CD1c-positive myeloid dendritic cell (primary cell): ENCODE results near the gene BEAN1.

ENCODE experiments used
- DNase-seq: peaks from one replicate; pipeline ENCODE4 v3.0.0-alpha.2; 2016; ENCODE audit errors: extremely low spot score

BEAN1 gene

DNA sequence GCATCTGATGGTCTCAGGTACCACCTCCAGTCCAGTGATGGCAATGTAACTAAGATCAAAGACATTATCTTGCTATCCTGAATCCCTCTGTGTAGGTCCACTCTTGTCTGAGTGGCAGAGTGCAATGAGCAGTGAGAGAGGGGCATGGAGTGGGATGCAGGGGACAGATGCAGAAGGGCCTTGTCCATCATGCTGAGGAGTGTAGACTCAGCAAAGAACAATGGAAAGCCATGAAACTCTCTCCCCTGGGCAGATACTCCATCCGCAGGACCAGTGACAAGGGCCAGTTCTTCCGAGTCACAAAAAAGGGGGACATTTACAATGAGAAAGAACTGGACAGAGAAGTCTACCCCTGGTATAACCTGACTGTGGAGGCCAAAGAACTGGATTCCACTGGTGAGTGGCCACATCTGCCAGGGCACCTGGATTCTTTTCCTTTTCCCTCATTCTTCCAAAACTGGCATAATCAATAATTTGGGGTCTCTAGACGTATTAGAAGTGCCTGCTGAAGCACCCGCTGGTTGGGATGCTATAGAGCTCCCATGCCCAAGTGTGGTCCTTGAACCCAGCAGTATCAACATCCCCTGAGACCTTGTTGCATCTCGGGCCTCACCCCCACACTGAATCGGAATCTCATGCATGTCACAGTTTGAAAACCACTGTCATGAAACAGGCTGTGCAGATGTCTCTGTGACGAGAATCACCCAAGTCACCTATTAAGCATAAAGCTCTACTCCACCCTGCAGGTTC, 31.1 kb upstream of the BEAN1 start:
- no peak for DNase-seq

DNA sequence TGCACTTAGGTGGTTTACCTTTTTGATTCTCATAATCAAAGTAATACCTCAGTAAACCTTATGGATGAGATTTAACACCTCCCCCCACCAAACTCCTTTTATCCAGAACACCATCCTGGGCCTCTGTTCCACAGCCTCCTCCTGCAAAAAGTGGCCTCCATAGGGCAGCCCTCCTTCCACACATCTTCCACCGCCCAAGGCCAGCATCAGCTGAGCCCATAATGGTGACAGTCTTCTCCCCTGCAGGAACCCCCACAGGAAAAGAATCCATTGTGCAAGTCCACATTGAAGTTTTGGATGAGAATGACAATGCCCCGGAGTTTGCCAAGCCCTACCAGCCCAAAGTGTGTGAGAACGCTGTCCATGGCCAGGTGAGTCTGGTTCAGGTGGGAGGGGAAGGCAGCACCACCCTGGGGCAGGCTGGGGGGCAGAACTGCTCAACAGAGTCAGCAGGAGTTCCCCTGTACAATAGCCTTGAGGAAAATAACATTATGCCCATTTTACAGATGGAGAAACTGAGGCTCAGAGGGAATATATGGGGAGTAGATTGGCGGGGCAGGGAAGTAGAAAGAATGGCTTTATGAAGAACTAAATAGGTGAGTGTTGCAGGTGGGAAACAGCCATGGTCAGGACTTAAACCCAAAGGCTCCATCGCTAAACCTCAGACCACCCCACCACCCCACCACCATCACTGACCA, 29.2 kb upstream of the BEAN1 start:
- DNase-seq: no peak

GRCh38 chr16:66399031-66399430, 28.1 kb upstream of the BEAN1 start:
- DNase-seq: no peak

GRCh38 chr16:66399930-66400329, 27.2 kb upstream of the BEAN1 start:
- no peak for DNase-seq

GRCh38 chr16:66400503-66401380, 26.4 kb upstream of the BEAN1 start:
- DNase-seq: no peak

- no peak for DNase-seq
These were observed 25.5 kb upstream of the BEAN1 start for GRCh38 chr16:66401610-66402009.

DNA sequence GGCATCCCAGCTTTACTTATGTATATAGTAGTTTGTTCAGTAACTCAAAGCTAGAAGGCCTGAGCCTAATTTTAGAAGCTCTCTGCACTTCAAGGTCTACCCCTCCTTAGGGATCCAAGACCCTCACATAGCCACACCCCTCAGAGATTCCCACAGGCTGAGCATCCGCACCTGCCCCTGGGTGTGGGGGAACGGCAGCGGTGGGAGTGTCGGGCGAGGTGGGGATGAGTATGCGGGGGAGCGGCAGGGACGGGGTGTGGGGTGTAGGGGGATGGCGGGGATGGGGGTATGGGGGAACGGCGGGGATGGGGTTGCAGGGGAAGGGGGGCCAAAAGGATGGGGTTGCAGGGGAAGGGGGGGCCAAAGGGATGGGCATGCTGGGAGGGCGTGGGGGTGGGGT, 24.9 kb upstream of the BEAN1 start:
- no peak for DNase-seq

- DNase-seq: no peak
These were observed 24.4 kb upstream of the BEAN1 start for GRCh38 chr16:66402591-66403230.

GRCh38 chr16:66403531-66404145, 23.5 kb upstream of the BEAN1 start:
- no peak for DNase-seq

DNA sequence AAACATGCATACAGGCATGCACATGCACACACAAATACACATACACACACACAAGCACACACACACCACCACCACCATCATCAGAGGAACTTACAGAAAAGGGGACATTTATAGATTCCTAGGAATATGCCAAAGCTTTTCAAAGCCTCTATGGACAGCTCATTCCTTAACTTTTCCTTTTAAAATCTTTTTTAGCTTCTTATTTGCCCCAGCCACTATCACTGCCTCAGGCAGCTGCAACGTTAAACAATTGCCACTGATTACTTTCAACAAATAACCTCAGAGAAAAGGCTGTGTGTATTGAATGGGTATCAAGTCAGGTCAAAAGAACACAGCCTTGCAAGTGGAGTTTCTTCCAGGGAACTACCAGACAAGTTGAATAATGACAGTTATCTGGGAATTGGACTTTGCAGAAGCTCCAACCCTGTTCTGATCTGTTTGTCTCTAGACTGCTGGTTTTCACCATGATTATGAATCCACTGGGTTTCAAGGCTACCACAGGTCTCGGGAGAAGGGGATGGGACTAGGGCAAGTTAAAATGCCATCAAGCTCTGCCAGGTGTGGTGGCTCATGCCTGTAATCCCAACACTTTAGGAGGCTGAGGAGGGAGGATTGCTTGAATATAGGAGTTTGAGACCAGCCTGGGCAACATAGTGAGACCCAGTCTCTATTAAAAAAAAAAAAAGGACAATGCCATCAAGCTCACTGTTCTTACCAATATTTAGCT, 21.9 kb upstream of the BEAN1 start:
- no peak for DNase-seq

- peak; percentile 88 for DNase-seq
These were observed 20.4 kb upstream of the BEAN1 start for GRCh38 chr16:66406534-66407221.

GRCh38 chr16:66408163-66409048, 18.7 kb upstream of the BEAN1 start:
- peak; percentile 59 for DNase-seq

DNA sequence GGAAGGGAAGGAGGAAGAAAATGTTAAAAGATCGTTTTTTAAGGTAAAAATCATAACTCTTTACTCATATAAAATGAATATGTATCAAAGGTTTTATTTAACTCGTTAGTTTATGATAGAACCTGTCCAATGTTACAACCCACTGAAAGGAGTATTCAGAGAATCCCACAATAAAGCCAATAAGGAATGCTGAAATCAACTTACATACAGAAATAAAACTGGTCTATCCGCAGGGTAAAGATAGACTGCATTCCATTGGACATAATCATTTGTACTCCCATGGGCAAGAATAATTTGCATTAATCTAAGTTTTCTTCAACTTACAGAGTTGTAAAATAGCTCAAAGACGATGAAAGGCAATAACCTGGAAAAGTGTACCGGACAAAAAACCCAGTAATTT, 17.9 kb upstream of the BEAN1 start:
- no peak for DNase-seq

DNA sequence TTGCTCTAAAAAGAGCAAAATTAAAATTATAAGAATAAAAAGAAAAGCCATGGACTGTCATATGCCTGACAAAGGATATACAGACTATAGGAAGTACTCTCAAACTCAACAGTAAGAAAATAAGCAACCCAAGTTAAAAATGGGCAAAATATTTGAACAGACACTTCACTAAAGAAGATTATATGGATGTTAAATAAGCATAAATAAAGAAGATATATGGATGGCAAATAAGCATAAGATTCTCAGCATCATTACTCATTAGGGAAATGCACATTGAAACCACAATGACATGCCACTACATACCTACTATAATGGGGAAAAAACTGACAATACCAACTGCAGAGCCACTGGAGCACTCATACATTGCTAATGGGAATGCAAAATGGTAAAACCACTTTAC, 14.9 kb upstream of the BEAN1 start:
- DNase-seq: no peak

DNA sequence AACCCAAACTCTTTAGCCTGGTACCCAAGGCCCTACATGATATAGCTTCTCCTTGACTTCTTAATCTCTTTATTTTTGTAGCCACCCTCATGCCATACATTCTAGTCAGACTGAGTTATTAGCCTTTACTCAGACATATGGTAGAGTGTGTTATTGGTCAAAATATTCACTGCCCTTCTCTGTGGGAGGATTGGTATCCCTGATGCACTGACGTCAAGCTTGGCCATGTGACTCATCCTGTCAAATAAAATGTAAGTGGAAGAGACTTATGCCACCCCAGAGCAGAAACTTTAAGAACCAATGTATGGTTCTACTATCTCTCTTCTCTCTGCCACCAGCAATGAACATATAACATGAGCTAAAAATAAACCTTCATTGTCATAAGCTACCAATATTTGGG, 12.2 kb upstream of the BEAN1 start:
- DNase-seq: no peak

- DNase-seq: no peak
These were observed 11.0 kb upstream of the BEAN1 start for GRCh38 chr16:66416136-66416535.

GRCh38 chr16:66416939-66417700, 10.0 kb upstream of the BEAN1 start:
- peak; percentile 70 for DNase-seq

DNA sequence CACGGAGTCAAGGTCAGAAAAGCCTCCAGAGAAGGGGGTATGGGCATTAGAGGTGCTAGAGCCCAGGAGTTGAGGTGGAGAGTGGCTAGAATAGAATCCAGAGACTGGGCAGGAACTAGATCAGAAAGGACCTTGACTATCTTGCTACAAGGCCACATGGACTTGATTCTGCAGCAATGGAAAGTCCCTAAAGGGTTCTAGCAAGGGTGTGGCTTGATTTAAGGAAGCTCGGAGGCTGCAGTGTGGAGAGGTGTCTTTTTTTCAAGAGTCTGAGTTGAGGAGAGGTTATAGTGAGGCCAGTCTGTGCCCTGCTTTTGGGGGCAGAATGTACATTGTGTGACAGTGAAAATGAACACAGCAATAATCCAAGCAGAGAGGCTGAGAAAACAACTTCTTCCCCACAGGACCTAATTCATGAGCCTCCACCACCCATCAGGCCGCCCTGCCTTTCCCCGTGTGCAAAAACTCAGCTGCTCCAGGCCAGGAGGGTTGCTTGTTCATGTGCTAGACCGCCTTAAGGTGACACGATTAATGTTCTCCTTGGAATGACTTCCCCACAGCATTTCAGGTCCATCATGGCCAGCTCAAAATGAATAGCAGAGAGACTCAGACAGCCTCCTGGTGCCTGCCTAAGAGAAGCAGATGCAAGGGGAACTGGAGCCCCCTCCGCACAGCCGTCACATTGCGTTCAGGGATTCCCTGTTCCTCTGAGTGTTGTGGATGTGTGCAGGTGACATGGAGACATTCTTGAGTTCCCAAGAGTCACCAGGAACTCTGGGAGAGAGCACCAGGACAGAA, 8.7 kb upstream of the BEAN1 start:
- DNase-seq: peak; percentile 38
